GM19351 (cell line): Measurements from ENCODE around the gene PDCD1.

Experiments
- ATAC-seq: cut with Tn5 transposase; IDR thresholded peaks from one replicate; pipeline ENCODE4 v1.9.1; 2021; ENCODE audit warnings: mild to moderate bottlenecking, moderate library complexity; ENCODE audit not compliant: unreplicated experiment

Gene PDCD1

DNA sequence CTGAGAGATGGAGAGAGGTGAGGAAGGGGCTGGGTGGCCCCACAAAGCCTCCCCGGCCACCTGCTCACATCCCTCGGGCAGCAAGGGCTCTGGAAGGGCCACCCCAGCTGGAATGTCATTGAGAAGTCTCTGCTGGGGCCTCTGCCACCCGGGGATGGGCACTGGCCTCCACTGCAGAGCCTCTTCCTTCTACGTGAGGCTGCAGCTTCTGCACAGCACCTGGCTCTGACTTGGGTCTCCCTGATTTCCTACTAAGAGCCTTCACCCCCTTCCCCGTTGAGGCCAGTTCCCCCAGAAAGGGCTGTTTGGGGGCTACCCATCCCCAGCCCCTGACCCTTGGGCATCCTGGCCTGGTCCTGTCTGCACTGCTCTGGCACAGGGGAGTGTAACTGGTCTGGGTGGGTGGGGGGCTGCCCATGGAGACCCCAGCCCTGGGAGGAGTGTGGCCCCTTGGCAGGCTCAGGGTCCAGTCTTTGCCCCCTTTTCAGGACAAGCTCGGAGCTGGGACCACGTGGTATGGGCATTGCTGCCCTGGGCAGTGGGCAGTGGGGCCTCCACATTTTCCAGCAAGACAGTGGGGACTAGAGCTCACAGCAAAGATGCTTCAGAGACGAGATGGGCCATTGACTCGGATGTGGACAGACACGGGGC is 5.6 kb downstream of the PDCD1 start:
- ATAC-seq: no peak

GRCh38 chr2:241852116-241852980 is 6.3 kb downstream of the PDCD1 start:
- no peak for ATAC-seq

- ATAC-seq: no peak
Measured at GRCh38 chr2:241851325-241852115, 7.2 kb downstream of the PDCD1 start.

- no peak for ATAC-seq
Measured at GRCh38 chr2:241850544-241851324, 8.0 kb downstream of the PDCD1 start.

DNA sequence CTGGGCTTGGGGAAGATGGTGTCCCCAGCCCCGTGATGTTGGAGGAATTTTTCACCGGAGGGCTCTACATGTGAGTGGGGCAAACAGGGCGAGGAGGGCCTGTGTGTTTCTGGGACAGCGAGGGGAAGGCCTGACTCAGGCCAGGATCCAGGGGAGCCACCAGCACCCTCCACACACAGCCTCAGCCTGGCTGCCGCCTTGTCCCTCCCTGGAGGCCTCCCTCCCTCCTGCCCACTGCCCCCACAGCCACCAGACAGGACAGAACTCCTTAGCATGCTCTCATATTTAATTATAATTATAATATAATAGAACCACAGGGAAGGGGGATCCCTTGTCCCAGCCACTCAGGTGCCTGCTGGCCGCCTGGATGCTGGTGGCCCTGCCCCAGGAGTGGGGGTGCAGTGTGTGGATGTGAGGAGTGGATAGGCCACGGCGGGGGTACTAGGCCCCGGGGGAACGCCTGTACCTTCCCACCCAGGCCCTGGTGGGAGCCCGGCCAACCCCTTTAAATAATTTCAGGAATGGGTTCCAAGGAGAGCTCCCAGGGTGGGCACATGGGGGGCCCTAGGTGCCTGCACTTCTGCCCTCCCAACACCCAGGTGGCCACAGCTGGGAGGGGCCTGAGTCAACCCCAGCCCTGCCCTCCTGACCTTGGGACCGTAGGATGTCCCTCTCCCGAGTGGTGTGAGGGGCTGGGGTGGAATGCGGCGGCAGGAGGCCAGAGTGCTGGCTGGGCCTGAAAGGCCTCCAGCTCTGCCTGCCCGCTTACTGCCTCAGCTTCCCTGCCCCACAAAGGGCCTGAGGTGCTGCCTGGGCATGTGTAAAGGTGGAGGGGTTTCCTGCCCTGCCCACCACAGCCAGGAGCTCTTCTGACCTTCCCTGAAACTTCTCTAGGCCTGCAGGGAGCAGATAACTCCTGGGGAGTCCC is 8.8 kb downstream of the PDCD1 start:
- no peak for ATAC-seq

DNA sequence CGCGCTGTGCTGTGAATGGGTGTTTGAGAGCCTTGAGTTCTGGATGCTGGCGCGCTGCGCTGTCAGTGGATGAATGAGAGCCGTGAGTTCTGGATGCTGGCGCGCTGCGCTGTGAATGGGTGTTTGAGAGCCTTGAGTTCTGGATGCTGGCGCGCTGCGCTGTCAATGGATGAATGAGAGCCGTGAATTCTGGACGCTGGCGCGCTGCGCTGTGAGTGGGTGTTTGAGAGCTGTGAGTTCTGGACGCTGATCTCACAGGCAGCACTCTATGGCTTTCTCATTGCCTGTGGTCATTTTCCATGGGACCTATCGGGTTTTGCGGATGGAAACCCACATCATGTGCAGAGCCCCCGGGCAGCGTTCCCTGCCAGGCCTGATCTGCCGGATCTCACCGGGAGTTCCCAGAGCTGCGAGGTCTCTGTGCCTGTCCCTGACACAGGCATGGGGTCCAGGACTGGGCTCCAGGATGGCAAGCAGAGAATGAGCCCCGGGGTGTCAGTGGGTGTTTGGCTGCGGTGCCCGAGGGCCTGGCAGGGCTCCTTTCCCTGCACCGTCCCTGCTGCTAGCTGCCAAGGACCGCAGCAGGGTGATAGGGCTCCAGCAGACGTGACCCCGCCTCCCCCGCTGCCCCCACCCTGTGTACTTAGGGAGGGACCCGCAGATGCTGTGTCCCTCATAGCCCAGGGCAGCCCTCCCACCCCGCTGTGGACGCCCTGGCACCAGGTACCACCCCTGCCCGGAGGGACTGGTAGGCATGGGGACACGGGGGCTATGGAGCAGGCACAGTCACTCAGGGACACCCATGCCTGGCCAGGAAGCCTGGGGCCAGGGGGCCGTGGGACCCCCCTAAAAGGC is 9.7 kb downstream of the PDCD1 start:
- no peak for ATAC-seq

GRCh38 chr2:241846406-241846805 is 12.3 kb downstream of the PDCD1 start:
- ATAC-seq: no peak

DNA sequence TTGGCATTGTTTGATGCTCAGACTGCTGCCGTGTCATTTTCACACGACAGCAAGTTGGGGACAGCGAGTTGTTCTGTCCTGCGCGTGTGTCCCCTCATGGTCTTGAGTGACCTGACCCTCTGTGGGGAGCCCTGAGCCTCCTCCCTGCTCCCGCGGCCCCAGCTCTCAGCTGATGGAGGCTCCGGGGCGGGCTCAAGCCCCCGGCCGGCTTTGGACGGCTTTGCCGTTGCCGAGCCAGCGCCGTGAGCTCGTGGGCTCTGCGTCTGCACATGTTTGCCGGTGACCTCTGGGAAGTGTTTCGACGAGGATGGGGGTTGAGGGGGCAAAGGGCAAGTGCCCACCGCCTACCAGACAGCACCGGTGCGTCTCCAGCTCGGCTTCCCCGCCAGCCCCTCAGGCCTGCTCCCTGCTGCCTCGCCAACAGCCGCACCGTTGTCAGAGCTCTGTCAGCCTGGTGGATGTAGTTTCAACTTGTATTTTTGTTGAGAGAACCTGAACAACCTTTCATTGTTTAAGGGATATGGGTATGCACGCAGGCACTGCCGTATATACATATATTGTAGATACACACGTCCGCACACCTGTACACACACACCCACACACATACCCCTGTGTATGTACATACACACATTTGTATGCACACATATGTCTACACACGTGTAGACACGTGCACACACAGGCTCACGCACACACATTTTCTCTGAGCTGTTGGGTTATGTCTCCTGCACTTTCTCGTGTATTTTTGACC is 13.7 kb downstream of the PDCD1 start:
- no peak for ATAC-seq

GRCh38 chr2:241844066-241844728 is 14.5 kb downstream of the PDCD1 start:
- peak; percentile 62 for ATAC-seq

GRCh38 chr2:241843321-241844065 is 15.2 kb downstream of the PDCD1 start:
- ATAC-seq: peak; percentile 14

- ATAC-seq: no peak
Measured at GRCh38 chr2:241842620-241843211, 16.0 kb downstream of the PDCD1 start.

DNA sequence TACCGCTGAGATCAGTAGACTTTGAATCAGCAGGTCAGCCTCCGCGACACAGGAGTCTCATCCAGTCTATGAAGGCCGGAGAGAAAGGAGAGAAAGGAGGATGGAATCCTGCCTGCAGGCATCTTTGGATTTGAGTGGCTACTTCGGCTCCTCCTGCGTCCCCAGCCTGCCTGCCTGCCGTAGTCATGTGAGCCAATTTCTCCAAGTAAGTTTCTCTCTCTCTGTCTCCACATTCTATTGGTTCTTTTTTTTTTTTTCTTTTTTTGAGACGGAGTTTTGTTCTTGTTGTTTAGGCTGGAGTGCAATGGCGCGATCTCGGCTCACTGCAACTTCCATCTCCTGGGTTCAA is 16.7 kb downstream of the PDCD1 start:
- ATAC-seq: no peak

- no peak for ATAC-seq
Measured at GRCh38 chr2:241841181-241842066, 17.3 kb downstream of the PDCD1 start.

GRCh38 chr2:241837197-241837965 is 21.3 kb downstream of the PDCD1 start:
- ATAC-seq: no peak

- ATAC-seq: no peak
Measured at GRCh38 chr2:241836292-241836691, 22.4 kb downstream of the PDCD1 start.
